ENCODE measurements around the gene ILKAP. TPM values are rescaled to one million over a fixed set of nuclear protein-coding genes. Genes with fewer than 3 reads are reported as not detected.
A peak's percentile ranks its signal among the peaks of the same experiment; 100 is the strongest.

Gene ILKAP
- total and polyA plus RNA-seq, 9 donors: 19.4 to 43.8 (median 33.6) TPM

GRCh38 chr2:238166391-238167343 lies 36.8 kb downstream of the ILKAP start:
- peaks cover 42% of the 10 kb centered on the region for H3K36me3 ChIP-seq (ENCODE audit: control insufficient read depth, insufficient read depth, low read length)
- no peak overlapping the region for H3K27ac ChIP-seq (ENCODE audit: low read length)
- WGBS (ENCODE audit: insufficient coverage): 71% methylated on average over 19 of the region's 24 CpGs

GRCh38 chr2:238165288-238165921 lies 38.1 kb downstream of the ILKAP start:
- DNase-seq: no peak
- 88% methylated on average over 8 of the region's 12 CpGs for WGBS (ENCODE audit: insufficient coverage)
- Histone ChIP-seq H3K4me1 (ENCODE audit: control insufficient read depth, insufficient read depth, low read length) (peaks cover 23% of the 10 kb centered on the region), H3K9me3 (replicated peaks; ENCODE audit: control insufficient read depth, low read depth, low read length) (no peaks in the 10 kb centered on the region), H3K27ac (ENCODE audit: low read length) (no peak overlapping the region), H3K4me3 (ENCODE audit: low read length) (no peak overlapping the region), H3K27me3 (ENCODE audit: control insufficient read depth, insufficient read depth, low read length) (peaks cover 28% of the 10 kb centered on the region), H3K36me3 (ENCODE audit: control insufficient read depth, insufficient read depth, low read length) (peaks cover 35% of the 10 kb centered on the region)

More at GRCh38 chr2:238166391-238167343, 36.8 kb downstream of the ILKAP start:
- peaks cover 14% of the 10 kb centered on the region for H3K4me1 ChIP-seq (ENCODE audit: control insufficient read depth, insufficient read depth, low read length)
- H3K27me3 ChIP-seq (ENCODE audit: control insufficient read depth, insufficient read depth, low read length): peaks cover 23% of the 10 kb centered on the region
- H3K4me3 ChIP-seq (ENCODE audit: low read length): no peak overlapping the region
- H3K9me3 ChIP-seq (replicated peaks; ENCODE audit: control insufficient read depth, low read depth, low read length): no peaks in the 10 kb centered on the region
- no peak for DNase-seq

- H3K27me3 ChIP-seq (ENCODE audit: control insufficient read depth, insufficient read depth, low read length): peaks cover 33% of the 10 kb centered on the region
- H3K4me3 ChIP-seq (ENCODE audit: low read length): no peak overlapping the region
- H3K27ac ChIP-seq (ENCODE audit: low read length): no peak overlapping the region
- H3K4me1 ChIP-seq (ENCODE audit: control insufficient read depth, insufficient read depth, low read length): peaks cover 26% of the 10 kb centered on the region
- no peaks in the 10 kb centered on the region for H3K9me3 ChIP-seq (replicated peaks; ENCODE audit: control insufficient read depth, low read depth, low read length)
- peaks cover 31% of the 10 kb centered on the region for H3K36me3 ChIP-seq (ENCODE audit: control insufficient read depth, insufficient read depth, low read length)
- DNase-seq: no peak
- WGBS (ENCODE audit: insufficient coverage): 94% methylated on average over 5 of the region's 8 CpGs
Observed at GRCh38 chr2:238164906-238165287, 38.6 kb downstream of the ILKAP start.

- DNase-seq: no peak
- 3% methylated on average over 88 of the region's 95 CpGs for WGBS (ENCODE audit: insufficient coverage)
- peaks cover 22% of the 10 kb centered on the region for H3K36me3 ChIP-seq (ENCODE audit: control insufficient read depth, insufficient read depth, low read length)
- no peak overlapping the region for H3K27ac ChIP-seq (ENCODE audit: low read length)
- peaks cover 41% of the 10 kb centered on the region for H3K27me3 ChIP-seq (ENCODE audit: control insufficient read depth, insufficient read depth, low read length)
- H3K4me3 ChIP-seq (ENCODE audit: low read length): no peak overlapping the region
- no peaks in the 10 kb centered on the region for H3K9me3 ChIP-seq (replicated peaks; ENCODE audit: control insufficient read depth, low read depth, low read length)
- peaks cover 34% of the 10 kb centered on the region for H3K4me1 ChIP-seq (ENCODE audit: control insufficient read depth, insufficient read depth, low read length)
Observed at GRCh38 chr2:238163481-238164198, 39.9 kb downstream of the ILKAP start.

- Histone ChIP-seq H3K36me3 (ENCODE audit: control insufficient read depth, insufficient read depth, low read length) (peaks cover 17% of the 10 kb centered on the region), H3K4me3 (ENCODE audit: low read length) (no peak overlapping the region), H3K27ac (ENCODE audit: low read length) (no peak overlapping the region), H3K27me3 (ENCODE audit: control insufficient read depth, insufficient read depth, low read length) (peaks cover 47% of the 10 kb centered on the region), H3K9me3 (replicated peaks; ENCODE audit: control insufficient read depth, low read depth, low read length) (no peaks in the 10 kb centered on the region), H3K4me1 (ENCODE audit: control insufficient read depth, insufficient read depth, low read length) (peaks cover 40% of the 10 kb centered on the region)
- 73% methylated on average over 8 of the region's 15 CpGs for WGBS (ENCODE audit: insufficient coverage)
- DNase-seq: peak; percentile 1
Observed at GRCh38 chr2:238162846-238163441, 40.6 kb downstream of the ILKAP start.

- H3K27me3 ChIP-seq (ENCODE audit: control insufficient read depth, insufficient read depth, low read length): peaks cover 51% of the 10 kb centered on the region
- no peak overlapping the region for H3K4me3 ChIP-seq (ENCODE audit: low read length)
- DNase-seq: no peak
- H3K27ac ChIP-seq (ENCODE audit: low read length): no peak overlapping the region
- WGBS (ENCODE audit: insufficient coverage): 84% methylated on average over 8 of the region's 14 CpGs
- peaks cover 45% of the 10 kb centered on the region for H3K4me1 ChIP-seq (ENCODE audit: control insufficient read depth, insufficient read depth, low read length)
- no peaks in the 10 kb centered on the region for H3K9me3 ChIP-seq (replicated peaks; ENCODE audit: control insufficient read depth, low read depth, low read length)
- H3K36me3 ChIP-seq (ENCODE audit: control insufficient read depth, insufficient read depth, low read length): peaks cover 11% of the 10 kb centered on the region
Observed at GRCh38 chr2:238162251-238162845, 41.1 kb downstream of the ILKAP start.

- H3K27ac ChIP-seq (ENCODE audit: low read length): no peak overlapping the region
- H3K4me3 ChIP-seq (ENCODE audit: low read length): no peak overlapping the region
- no peak for DNase-seq
- WGBS (ENCODE audit: insufficient coverage): 82% methylated on average over 11 of the region's 21 CpGs
- H3K9me3 ChIP-seq (replicated peaks; ENCODE audit: control insufficient read depth, low read depth, low read length): no peaks in the 10 kb centered on the region
- peaks cover 51% of the 10 kb centered on the region for H3K27me3 ChIP-seq (ENCODE audit: control insufficient read depth, insufficient read depth, low read length)
- peaks cover 46% of the 10 kb centered on the region for H3K4me1 ChIP-seq (ENCODE audit: control insufficient read depth, insufficient read depth, low read length)
- peaks cover 5% of the 10 kb centered on the region for H3K36me3 ChIP-seq (ENCODE audit: control insufficient read depth, insufficient read depth, low read length)
Observed at GRCh38 chr2:238161291-238162051, 42.0 kb downstream of the ILKAP start.

- Histone ChIP-seq H3K9me3 (replicated peaks; ENCODE audit: control insufficient read depth, low read depth, low read length) (no peaks in the 10 kb centered on the region), H3K27ac (ENCODE audit: low read length) (no peak overlapping the region), H3K4me1 (ENCODE audit: control insufficient read depth, insufficient read depth, low read length) (peaks cover 56% of the 10 kb centered on the region), H3K4me3 (ENCODE audit: low read length) (peak overlapping the region; percentile 31), H3K27me3 (ENCODE audit: control insufficient read depth, insufficient read depth, low read length) (peaks cover 51% of the 10 kb centered on the region), H3K36me3 (ENCODE audit: control insufficient read depth, insufficient read depth, low read length) (no peaks in the 10 kb centered on the region)
- 59% methylated on average over 16 of the region's 23 CpGs for WGBS (ENCODE audit: insufficient coverage)
- no peak for DNase-seq
Observed at GRCh38 chr2:238160206-238161129, 43.0 kb downstream of the ILKAP start.
